Measurements from ENCODE around the gene PRR14.

PRR14 gene

GRCh38 chr16:30660424-30661261, 9.9 kb downstream of the PRR14 start:
- DNase-seq = peak; percentile 70

- no peak for DNase-seq
Measured at GRCh38 chr16:30662449-30662848, 11.7 kb downstream of the PRR14 start.

- no peak for DNase-seq
Measured at GRCh38 chr16:30663038-30663437, 12.3 kb downstream of the PRR14 start.

- no peak for DNase-seq
Measured at GRCh38 chr16:30663820-30664219, 13.1 kb downstream of the PRR14 start.

- DNase-seq = no peak
Measured at GRCh38 chr16:30664616-30665109, 13.9 kb downstream of the PRR14 start.

GRCh38 chr16:30665155-30665829, 14.5 kb downstream of the PRR14 start:
- no peak for DNase-seq

GRCh38 chr16:30665830-30666190, 15.1 kb downstream of the PRR14 start:
- no peak for DNase-seq

GRCh38 chr16:30666681-30667080, 15.9 kb downstream of the PRR14 start:
- DNase-seq = no peak

GRCh38 chr16:30667361-30667905, 16.7 kb downstream of the PRR14 start:
- no peak for DNase-seq

GRCh38 chr16:30668393-30668792, 17.6 kb downstream of the PRR14 start:
- DNase-seq = no peak

- no peak for DNase-seq
Measured at GRCh38 chr16:30669026-30669902, 18.5 kb downstream of the PRR14 start.

- DNase-seq = no peak
Measured at GRCh38 chr16:30669903-30670824, 19.4 kb downstream of the PRR14 start.

- DNase-seq = no peak
Measured at GRCh38 chr16:30675143-30675542, 24.4 kb downstream of the PRR14 start.

- no peak for DNase-seq
Measured at GRCh38 chr16:30677931-30678585, 27.3 kb downstream of the PRR14 start.

- no peak for DNase-seq
Measured at GRCh38 chr16:30678586-30678970, 27.8 kb downstream of the PRR14 start.

- no peak for DNase-seq
Measured at GRCh38 chr16:30680326-30680725, 29.6 kb downstream of the PRR14 start.

- DNase-seq = no peak
Measured at GRCh38 chr16:30688701-30689100, 37.9 kb downstream of the PRR14 start.

GRCh38 chr16:30691907-30692306, 41.1 kb downstream of the PRR14 start:
- DNase-seq = no peak

- DNase-seq = no peak
Measured at GRCh38 chr16:30692396-30693064, 41.8 kb downstream of the PRR14 start.

- no peak for DNase-seq
Measured at GRCh38 chr16:30694926-30695693, 44.4 kb downstream of the PRR14 start.

Measured in activated T-cell treated with anti-CD3 and anti-CD28 coated beads for 4 hours (primary cell).